AG20443 (cell line): ENCODE measurements around the gene ALDH9A1.
"Not testable (repeated sequence)": the region's sequence is repeated elsewhere in the genome, so short reads cannot be mapped to it uniquely, and the experiment has no call there.

ENCODE experiments used
- DNase-seq: peaks from one replicate; pipeline ENCODE4 v3.0.0; 2012; ENCODE audit warnings: low spot score, mixed read lengths

ALDH9A1 gene

GRCh38 chr1:165686971-165687433 lies 11.4 kb downstream of the ALDH9A1 start:
- DNase-seq, result no peak

- no peak for DNase-seq
These were observed 12.0 kb downstream of the ALDH9A1 start for GRCh38 chr1:165686121-165686970.

- DNase-seq, result no peak
These were observed 14.4 kb downstream of the ALDH9A1 start for GRCh38 chr1:165683848-165684485.

GRCh38 chr1:165680773-165681172 lies 17.6 kb downstream of the ALDH9A1 start:
- not testable (repeated sequence) for DNase-seq

- no peak for DNase-seq
These were observed 18.1 kb downstream of the ALDH9A1 start for GRCh38 chr1:165680303-165680702.

- DNase-seq, result no peak
These were observed 18.9 kb downstream of the ALDH9A1 start for GRCh38 chr1:165679282-165680036.

GRCh38 chr1:165678509-165678908 lies 19.9 kb downstream of the ALDH9A1 start:
- DNase-seq, result no peak

GRCh38 chr1:165675794-165676193 lies 22.6 kb downstream of the ALDH9A1 start:
- DNase-seq, result no peak

- DNase-seq, result no peak
These were observed 23.8 kb downstream of the ALDH9A1 start for GRCh38 chr1:165674599-165674998.

GRCh38 chr1:165671526-165671925 lies 26.8 kb downstream of the ALDH9A1 start:
- no peak for DNase-seq

GRCh38 chr1:165668184-165668583 lies 30.2 kb downstream of the ALDH9A1 start:
- DNase-seq, result no peak

- no peak for DNase-seq
These were observed 32.1 kb downstream of the ALDH9A1 start for GRCh38 chr1:165666152-165666825.

GRCh38 chr1:165662186-165662585 lies 36.2 kb downstream of the ALDH9A1 start:
- DNase-seq, result no peak

GRCh38 chr1:165661703-165662102 lies 36.7 kb downstream of the ALDH9A1 start:
- no peak for DNase-seq

GRCh38 chr1:165659581-165659895 lies 38.8 kb downstream of the ALDH9A1 start:
- no peak for DNase-seq

GRCh38 chr1:165658766-165659580 lies 39.4 kb downstream of the ALDH9A1 start:
- DNase-seq, result not testable (repeated sequence)

GRCh38 chr1:165650981-165651625 lies 47.3 kb downstream of the ALDH9A1 start:
- DNase-seq, result no peak

GRCh38 chr1:165648919-165649572 lies 49.3 kb downstream of the ALDH9A1 start:
- DNase-seq, result no peak

- no peak for DNase-seq
These were observed 50.4 kb downstream of the ALDH9A1 start for GRCh38 chr1:165647970-165648369.

- no peak for DNase-seq
These were observed 50.8 kb downstream of the ALDH9A1 start for GRCh38 chr1:165647517-165647916.
